Measurements from ENCODE around the gene PALMD.

GRCh38 chr1:99641558-99641957, 4.4 kb upstream of the PALMD start:
- no peak for TF ChIP-seq CTCF (IDR thresholded peaks at IDR 0.05; ENCODE audit: low read depth, low read length, poor library complexity, severe bottlenecking)
- TF ChIP-seq EZH2phosphoT487 (IDR thresholded peaks at IDR 0.05; ENCODE audit: borderline replicate concordance, low read length), result no peak
